ENCODE data around the gene APPL2. TPM values are rescaled to one million over a fixed set of nuclear protein-coding genes. Genes with fewer than 3 reads are reported as not detected.

APPL2 gene
- total RNA-seq, 4 donors from 2014 or later = 81.4 to 410 (median 151) TPM

DNA sequence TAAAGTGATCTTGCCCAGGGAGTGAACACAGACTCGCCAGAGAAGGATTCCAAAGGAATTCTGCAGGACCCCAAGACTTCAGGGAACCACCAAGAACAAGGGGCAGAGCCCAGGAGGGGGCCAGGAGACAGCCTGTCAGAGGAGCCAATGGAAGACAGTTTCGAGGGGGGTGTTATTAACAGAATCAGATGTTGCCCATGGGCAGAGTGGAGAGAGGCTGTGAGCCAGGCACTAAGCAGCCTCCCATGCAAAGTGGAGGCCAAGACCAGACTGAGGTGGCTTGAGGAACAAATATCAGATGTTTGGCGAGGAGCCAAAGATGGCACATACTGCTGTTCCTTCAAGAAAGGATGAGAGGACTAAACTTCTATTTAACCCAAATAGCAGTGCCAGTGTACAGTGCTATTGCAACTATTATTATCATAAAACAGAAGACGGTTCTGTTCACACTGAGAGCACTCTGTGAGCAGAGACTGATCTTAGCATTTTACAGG, 12.6 kb downstream of the APPL2 start:
- in situ Hi-C loops (cut with MboI; ENCODE audit: low pct_ligation_motif_present in 1 of 4, low pct_unique_long_range_greater_than_20kb in 1 of 4, low sequenced_read_pairs in 3 of 4) = no loop called here
- intact Hi-C loops (cut with DNase I; ENCODE audit: low total_unique reads) = no loop called here
- peaks cover 1 to 73% (median 22%) of the 10 kb centered on the region in 4 donors for H3K4me1 ChIP-seq
- DNase-seq = no peak
- H3K9me3 ChIP-seq = no peaks in the 10 kb centered on the region
- H3K27me3 ChIP-seq = no peaks in the 10 kb centered on the region
- H3K36me3 ChIP-seq = peaks cover 0 to 4% (median 0%) of the 10 kb centered on the region in 4 donors
- no peak overlapping the region for H3K4me3 ChIP-seq
- no peak for TF ChIP-seq EP300 (IDR thresholded peaks at IDR 0.05; ENCODE audit: low read depth)
- TF ChIP-seq CTCF (IDR thresholded peaks at IDR 0.05) = no peak
- no peak for TF ChIP-seq POLR2AphosphoS5 (IDR thresholded peaks at IDR 0.05)
- no peak for TF ChIP-seq POLR2A (IDR thresholded peaks at IDR 0.05)
- peak overlapping the region in 3 of 4 donors; percentile 29 to 53 (median 37) for H3K27ac ChIP-seq
- WGBS, 2 donors (ENCODE audit: low coverage in 1 of 2) = 83 to 90% methylated on average over 2 to 4 of the region's 4 CpGs

GRCh38 chr12:105222726-105223351, 13.1 kb downstream of the APPL2 start:
- Histone ChIP-seq H3K27me3 (no peaks in the 10 kb centered on the region), H3K27ac (peak overlapping the region in 3 of 4 donors; percentile 29 to 53 (median 37)), H3K9me3 (no peaks in the 10 kb centered on the region), H3K36me3 (peaks cover 0 to 1% (median 0%) of the 10 kb centered on the region in 4 donors), H3K4me3 (no peak overlapping the region), H3K4me1 (peaks cover 0 to 72% (median 22%) of the 10 kb centered on the region in 4 donors)
- intact Hi-C loops (cut with DNase I; ENCODE audit: low total_unique reads) (no loop called here), in situ Hi-C loops (cut with MboI; ENCODE audit: low pct_ligation_motif_present in 1 of 4, low pct_unique_long_range_greater_than_20kb in 1 of 4, low sequenced_read_pairs in 3 of 4) (no loop called here)
- 86 to 87% methylated on average over 8 to 13 of the region's 13 CpGs for WGBS, 2 donors (ENCODE audit: low coverage in 1 of 2)
- DNase-seq = no peak
- no peak for TF ChIP-seq EP300 (IDR thresholded peaks at IDR 0.05; ENCODE audit: low read depth)
- no peak for TF ChIP-seq POLR2AphosphoS5 (IDR thresholded peaks at IDR 0.05)

DNA sequence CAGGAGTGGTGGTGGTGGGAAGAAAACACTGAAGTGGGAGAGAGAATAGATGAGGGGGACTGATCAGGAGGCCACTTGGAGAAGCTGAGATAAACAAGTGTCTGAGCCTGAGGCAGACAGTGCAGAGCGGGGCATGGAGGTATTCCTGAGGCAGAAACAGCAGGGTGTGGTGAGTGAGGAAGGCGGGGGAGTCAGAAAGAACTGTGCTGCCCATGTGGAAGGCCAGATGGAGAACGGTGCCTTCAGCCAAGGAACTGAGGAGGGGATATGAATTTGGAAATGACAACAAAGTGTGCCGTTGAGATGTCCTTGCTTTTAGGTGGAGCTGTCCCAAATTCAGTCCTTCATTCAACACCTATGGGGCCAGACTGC, 13.7 kb downstream of the APPL2 start:
- Histone ChIP-seq H3K27me3 (no peaks in the 10 kb centered on the region), H3K4me3 (no peak overlapping the region), H3K4me1 (peaks cover 0 to 72% (median 22%) of the 10 kb centered on the region in 4 donors), H3K27ac (no peak overlapping the region), H3K9me3 (no peaks in the 10 kb centered on the region), H3K36me3 (peaks cover 0 to 3% (median 0%) of the 10 kb centered on the region in 4 donors)
- DNase-seq = no peak
- intact Hi-C loops (cut with DNase I; ENCODE audit: low total_unique reads) (no loop called here), in situ Hi-C loops (cut with MboI; ENCODE audit: low pct_ligation_motif_present in 1 of 4, low pct_unique_long_range_greater_than_20kb in 1 of 4, low sequenced_read_pairs in 3 of 4) (no loop called here)
- no peak for TF ChIP-seq CTCF (IDR thresholded peaks at IDR 0.05)
- no peak for TF ChIP-seq POLR2AphosphoS5 (IDR thresholded peaks at IDR 0.05)
- no peak for TF ChIP-seq EP300 (IDR thresholded peaks at IDR 0.05; ENCODE audit: low read depth)
- TF ChIP-seq POLR2A (IDR thresholded peaks at IDR 0.05) = no peak
- WGBS, 2 donors (ENCODE audit: low coverage in 1 of 2) = 61 to 74% methylated on average over 4 of the region's 4 CpGs

- TF ChIP-seq CTCF (IDR thresholded peaks at IDR 0.05) = no peak
- no peak for TF ChIP-seq POLR2AphosphoS5 (IDR thresholded peaks at IDR 0.05)
- TF ChIP-seq POLR2A (IDR thresholded peaks at IDR 0.05) = no peak
- no peak for TF ChIP-seq EP300 (IDR thresholded peaks at IDR 0.05; ENCODE audit: low read depth)
- Histone ChIP-seq H3K27me3 (no peaks in the 10 kb centered on the region), H3K4me3 (no peak overlapping the region), H3K36me3 (peaks cover 0 to 9% (median 0%) of the 10 kb centered on the region in 4 donors), H3K4me1 (peaks cover 0 to 70% (median 22%) of the 10 kb centered on the region in 4 donors), H3K9me3 (no peaks in the 10 kb centered on the region), H3K27ac (no peak overlapping the region)
- WGBS, 2 donors (ENCODE audit: low coverage in 1 of 2) = 80 to 87% methylated on average over 10 to 19 of the region's 19 CpGs
- intact Hi-C loops (cut with DNase I; ENCODE audit: low total_unique reads) = no loop called here
- in situ Hi-C loops (cut with MboI; ENCODE audit: low pct_ligation_motif_present in 1 of 4, low pct_unique_long_range_greater_than_20kb in 1 of 4, low sequenced_read_pairs in 3 of 4) = no loop called here
- DNase-seq = no peak
These were observed 14.2 kb downstream of the APPL2 start for GRCh38 chr12:105221583-105222283.

Data from transverse colon (tissue), 4 donors.